Fibroblast of lung (primary cell): ENCODE measurements around the gene SYT7. TPM values are rescaled to one million over a fixed set of nuclear protein-coding genes. Genes with fewer than 3 reads are reported as not detected.

Experiments
- DNase-seq, 2 donors: peaks; one replicate each; pipeline versions ENCODE4 v3.0.0 to v3.0.0-alpha.2; 2010; ENCODE audit warnings: low read depth in 2 of 2
- H2AFZ ChIP-seq: 2 replicates; pipeline ENCODE4 v1.5.1; 2012; ENCODE audit warnings: low read length, control low read depth, inconsistent platforms
- H3K27ac ChIP-seq: 2 replicates; pipeline ENCODE4 v1.5.1; 2011; ENCODE audit warnings: low read length, control low read depth; ENCODE audit not compliant: insufficient read depth
- H3K27me3 ChIP-seq: 2 replicates; pipeline ENCODE4 v1.5.1; 2011; ENCODE audit warnings: mild to moderate bottlenecking, low read length; ENCODE audit not compliant: control insufficient read depth, insufficient read depth
- H3K36me3 ChIP-seq: 2 replicates; pipeline ENCODE4 v1.5.1; 2011; ENCODE audit warnings: low read length; ENCODE audit not compliant: control insufficient read depth, insufficient read depth
- H3K4me1 ChIP-seq: 2 replicates; pipeline ENCODE4 v1.5.1; 2011; ENCODE audit warnings: low read length; ENCODE audit not compliant: control insufficient read depth, insufficient read depth; ENCODE audit errors: extremely low read depth
- H3K4me2 ChIP-seq: 2 replicates; pipeline ENCODE4 v1.5.1; 2011; ENCODE audit warnings: low read length, control low read depth; ENCODE audit not compliant: insufficient read depth; ENCODE audit errors: extremely low read depth
- H3K4me3 ChIP-seq, 4 experiments: fragments of 200-600 bp in 1 of 4; sonication (generic) in 1 of 4; replicated peaks in 1 of 4; 2 replicates each; pipeline ENCODE4 v1.5.1; 2011 to 2016; ENCODE audit warnings: low read length in 4 of 4, low read depth in 3 of 4, mild to moderate bottlenecking in 3 of 4, control low read depth in 2 of 4, inconsistent platforms in 1 of 4, mixed read lengths in 1 of 4; ENCODE audit not compliant: insufficient read depth in 1 of 4; ENCODE audit errors: control extremely low read depth in 1 of 4
- H3K79me2 ChIP-seq: 2 replicates; pipeline ENCODE4 v1.5.1; 2012; ENCODE audit warnings: mild to moderate bottlenecking, low read length, inconsistent platforms; ENCODE audit not compliant: control insufficient read depth, insufficient read depth
- H3K9ac ChIP-seq: 2 replicates; pipeline ENCODE4 v1.5.1; 2011; ENCODE audit warnings: mild to moderate bottlenecking, low read length, control low read depth; ENCODE audit not compliant: insufficient read depth
- H3K9me3 ChIP-seq: 2 replicates; pipeline ENCODE4 v1.5.1; 2012; ENCODE audit warnings: low read depth, low read length; ENCODE audit not compliant: control insufficient read depth, insufficient read depth
- H4K20me1 ChIP-seq: 2 replicates; pipeline ENCODE4 v1.5.1; 2011; ENCODE audit warnings: low read length; ENCODE audit not compliant: control insufficient read depth, insufficient read depth; ENCODE audit errors: extremely low read depth
- CTCF ChIP-seq, 2 donors: IDR thresholded peaks in 1 of 2; conservative IDR thresholded peaks in 1 of 2; 1 replicate in 1 of 2; 2 replicates in 1 of 2; pipeline ENCODE4 v1.5.1; 2011 to 2012; ENCODE audit warnings: low read length in 2 of 2, control low read depth in 1 of 2, inconsistent platforms in 1 of 2, low read depth in 1 of 2, mild to moderate bottlenecking in 1 of 2
- EZH2 ChIP-seq: IDR thresholded peaks from 2 replicates; pipeline ENCODE4 v1.5.1; 2012; ENCODE audit warnings: low read length, control low read depth, mild to moderate bottlenecking; ENCODE audit errors: missing control alignments
- polyA plus RNA-seq, 2 donors: library from polyadenylated mRNA; depleted of rRNA in 1 of 2; stranded (reverse) in 1 of 2; unstranded in 1 of 2; fragments of >200 nt; gene quantifications; 2 replicates each; pipeline ENCODE4 v1.2.1, GENCODE V29; 2011 to 2012; ENCODE audit warnings: missing spikeins in 1 of 2
- total RNA-seq: library from RNA; depleted of rRNA; stranded (reverse); fragments of >200 nt; gene quantifications from 2 replicates; pipeline ENCODE4 v1.2.1, GENCODE V29; 2014

Gene SYT7
- total and polyA plus RNA-seq, 2 donors (not counting 1 experiment from before 2014, with no cell fraction given): 2.5 to 25.9 TPM

GRCh38 chr11:61587951-61588727, 7.3 kb upstream of the SYT7 start:
- DNase-seq: no peak

GRCh38 chr11:61587541-61587941, 6.7 kb upstream of the SYT7 start:
- H3K9me3 ChIP-seq: no peaks in the 10 kb centered on the region
- no peak overlapping the region for H3K9ac ChIP-seq
- no peaks in the 10 kb centered on the region for H3K79me2 ChIP-seq
- no peak overlapping the region for H3K27ac ChIP-seq
- peaks cover 6% of the 10 kb centered on the region for H3K4me1 ChIP-seq
- peak in 1 of 2 donors; percentile 45 for DNase-seq
- peaks cover 10% of the 10 kb centered on the region for H3K27me3 ChIP-seq
- H3K4me2 ChIP-seq: peak overlapping the region; percentile 58
- no peaks in the 10 kb centered on the region for H3K36me3 ChIP-seq
- no peaks in the 10 kb centered on the region for H4K20me1 ChIP-seq
- TF ChIP-seq CTCF (conservative IDR thresholded peaks at IDR 0.05 in 1 of 2, IDR thresholded peaks at IDR 0.05 in 1 of 2; ENCODE audit: low read depth in 1 of 2, low read length in 2 of 2) (no peak), EZH2 (no peak)
- H3K4me3 ChIP-seq: peak overlapping the region in 3 of 4 experiments; percentile 29 to 55 (median 44)
- peak overlapping the region; percentile 34 for H2AFZ ChIP-seq

More at GRCh38 chr11:61587951-61588727, 7.3 kb upstream of the SYT7 start:
- no peaks in the 10 kb centered on the region for H3K79me2 ChIP-seq
- no peak overlapping the region for H2AFZ ChIP-seq
- H3K4me2 ChIP-seq: peak overlapping the region; percentile 58
- no peaks in the 10 kb centered on the region for H3K9me3 ChIP-seq
- H3K4me1 ChIP-seq: peaks cover 6% of the 10 kb centered on the region
- no peaks in the 10 kb centered on the region for H4K20me1 ChIP-seq
- H3K27me3 ChIP-seq: peaks cover 11% of the 10 kb centered on the region
- TF ChIP-seq EZH2: no peak
- TF ChIP-seq CTCF (conservative IDR thresholded peaks at IDR 0.05 in 1 of 2, IDR thresholded peaks at IDR 0.05 in 1 of 2; ENCODE audit: low read depth in 1 of 2, low read length in 2 of 2): peak; percentile 23 to 41
- H3K9ac ChIP-seq: no peak overlapping the region
- H3K4me3 ChIP-seq: peak overlapping the region in 3 of 4 experiments; percentile 29 to 55 (median 44)
- no peaks in the 10 kb centered on the region for H3K36me3 ChIP-seq
- no peak overlapping the region for H3K27ac ChIP-seq

GRCh38 chr11:61586792-61587430, 6.0 kb upstream of the SYT7 start:
- no peak overlapping the region for H3K9ac ChIP-seq
- peak overlapping the region in 1 of 4 experiments; percentile 55 for H3K4me3 ChIP-seq
- H3K79me2 ChIP-seq: no peaks in the 10 kb centered on the region
- TF ChIP-seq CTCF (conservative IDR thresholded peaks at IDR 0.05 in 1 of 2, IDR thresholded peaks at IDR 0.05 in 1 of 2; ENCODE audit: low read depth in 1 of 2, low read length in 2 of 2) (no peak), EZH2 (no peak)
- peaks cover 9% of the 10 kb centered on the region for H3K27me3 ChIP-seq
- peaks cover 6% of the 10 kb centered on the region for H3K4me1 ChIP-seq
- H3K9me3 ChIP-seq: no peaks in the 10 kb centered on the region
- no peak overlapping the region for H3K27ac ChIP-seq
- H3K36me3 ChIP-seq: no peaks in the 10 kb centered on the region
- peak overlapping the region; percentile 34 for H2AFZ ChIP-seq
- no peak for DNase-seq
- peak overlapping the region; percentile 58 for H3K4me2 ChIP-seq
- H4K20me1 ChIP-seq: no peaks in the 10 kb centered on the region
